Colonic mucosa (tissue), 4 donors: ENCODE data around the gene CHGA. TPM values are rescaled to one million over a fixed set of nuclear protein-coding genes. Genes with fewer than 3 reads are reported as not detected.

Experiments used
- DNase-seq: peaks from one replicate; pipeline ENCODE4 v3.0.0-alpha.2; 2020
- H3K27ac ChIP-seq: fragments of 200-600 bp; one replicate; pipeline ENCODE4 v1.8.0; 2021
- H3K27me3 ChIP-seq: fragments of 200-600 bp; one replicate; pipeline ENCODE4 v1.8.0; 2021
- H3K36me3 ChIP-seq: fragments of 200-600 bp; one replicate; pipeline ENCODE4 v1.8.0; 2021
- H3K4me1 ChIP-seq: fragments of 200-600 bp; one replicate; pipeline ENCODE4 v1.8.0; 2021; ENCODE audit warnings: mild to moderate bottlenecking
- H3K4me3 ChIP-seq: fragments of 200-600 bp; one replicate; pipeline ENCODE4 v1.8.0; 2021
- H3K9ac ChIP-seq, 2 donors: one replicate each; pipeline ENCODE4 v1.7.0; 2013; ENCODE audit warnings: control low read depth in 2 of 2, low read depth in 2 of 2, low read length in 2 of 2
- H3K9me3 ChIP-seq: fragments of 200-600 bp; one replicate; pipeline ENCODE4 v1.8.0; 2021
- intact Hi-C: fragments of 100-400 bp; cut with DNase I; formaldehyde crosslinking; loops from one replicate; pipeline ENCODE4 v1.14.1; 2022
- total RNA-seq, 2 donors: library from RNA; stranded (reverse); fragmentation: NEBNext Ultra II Directional in 1 of 2; extraction: Animal tissue kit (Norgen Biotek cat#: 25700) in 1 of 2; gene quantifications; one replicate each; pipeline ENCODE4 v1.2.1, GENCODE V29; 2021
- TF ChIP-seq, protein P1 (sequence below): fragments of 200-600 bp; IDR thresholded peaks from one replicate; pipeline ENCODE4 v1.8.0; 2022; ENCODE audit warnings: antibody characterized with exemption, mild to moderate bottlenecking
- donor health status: healthy.
- donor health status: DM: no; HTN: no; CAD: no.
- donor health status: DM: no; HTN: no; CAD: no.

Gene CHGA
- total RNA-seq, 2 donors from 2014 or later, result 137 to 326 TPM

DNA sequence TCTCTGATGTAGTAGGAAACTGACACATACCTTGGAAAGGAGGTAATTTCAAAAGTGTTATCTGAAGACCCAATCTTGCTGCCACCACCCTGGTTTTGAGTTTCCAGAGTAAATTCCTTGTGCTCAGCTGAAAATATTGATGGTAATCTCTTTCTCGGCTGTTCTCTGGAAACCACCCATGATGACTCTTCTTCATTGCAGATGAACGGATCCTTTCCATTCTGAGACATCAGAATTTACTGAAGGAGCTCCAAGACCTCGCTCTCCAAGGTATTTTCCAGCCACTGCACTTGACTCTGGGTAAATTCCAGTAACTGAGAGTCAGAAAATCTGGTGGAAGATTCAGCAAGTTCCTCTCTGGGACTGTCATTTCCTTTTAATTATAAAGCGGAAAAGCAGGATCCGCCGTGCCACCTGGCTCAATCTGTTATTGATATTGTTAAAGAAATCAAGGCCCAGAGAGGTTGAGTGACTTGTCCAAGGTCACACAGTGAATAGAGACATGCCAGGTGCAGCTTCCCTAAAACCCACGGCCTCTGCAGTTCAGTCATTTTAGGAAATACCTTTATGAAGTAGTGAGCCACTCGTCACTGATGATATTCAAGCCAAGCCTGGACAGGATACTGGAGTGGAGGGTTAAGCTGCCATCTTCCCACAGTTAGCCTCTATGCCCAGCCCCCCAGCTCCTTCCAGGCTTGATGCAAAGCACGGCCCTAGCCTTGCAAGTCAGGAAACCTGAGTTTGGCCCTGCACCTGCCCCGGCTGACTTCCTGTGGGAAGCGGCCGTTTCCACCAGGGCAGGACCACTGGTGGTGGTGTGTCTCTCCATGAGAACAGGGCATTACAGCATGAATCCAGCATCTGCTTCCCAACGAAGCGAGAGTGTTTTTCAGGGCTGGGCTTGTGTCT, 4.7 kb downstream of the CHGA start:
- intact Hi-C loops, result no loop called here
- TF ChIP-seq, protein P1, sequence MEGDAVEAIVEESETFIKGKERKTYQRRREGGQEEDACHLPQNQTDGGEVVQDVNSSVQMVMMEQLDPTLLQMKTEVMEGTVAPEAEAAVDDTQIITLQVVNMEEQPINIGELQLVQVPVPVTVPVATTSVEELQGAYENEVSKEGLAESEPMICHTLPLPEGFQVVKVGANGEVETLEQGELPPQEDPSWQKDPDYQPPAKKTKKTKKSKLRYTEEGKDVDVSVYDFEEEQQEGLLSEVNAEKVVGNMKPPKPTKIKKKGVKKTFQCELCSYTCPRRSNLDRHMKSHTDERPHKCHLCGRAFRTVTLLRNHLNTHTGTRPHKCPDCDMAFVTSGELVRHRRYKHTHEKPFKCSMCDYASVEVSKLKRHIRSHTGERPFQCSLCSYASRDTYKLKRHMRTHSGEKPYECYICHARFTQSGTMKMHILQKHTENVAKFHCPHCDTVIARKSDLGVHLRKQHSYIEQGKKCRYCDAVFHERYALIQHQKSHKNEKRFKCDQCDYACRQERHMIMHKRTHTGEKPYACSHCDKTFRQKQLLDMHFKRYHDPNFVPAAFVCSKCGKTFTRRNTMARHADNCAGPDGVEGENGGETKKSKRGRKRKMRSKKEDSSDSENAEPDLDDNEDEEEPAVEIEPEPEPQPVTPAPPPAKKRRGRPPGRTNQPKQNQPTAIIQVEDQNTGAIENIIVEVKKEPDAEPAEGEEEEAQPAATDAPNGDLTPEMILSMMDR, result no peak
- no peak for DNase-seq

GRCh38 chr14:92928258-92928629, 5.3 kb downstream of the CHGA start:
- Histone ChIP-seq H3K27ac (no peak overlapping the region), H3K9ac (no peak overlapping the region), H3K4me1 (no peaks in the 10 kb centered on the region), H3K9me3 (no peaks in the 10 kb centered on the region), H3K36me3 (no peaks in the 10 kb centered on the region), H3K27me3 (peaks cover 3% of the 10 kb centered on the region), H3K4me3 (no peak overlapping the region)
- TF ChIP-seq, protein P1, result no peak
- intact Hi-C loops, result no loop called here
- DNase-seq, result no peak

More for the DNA sequence above, 4.7 kb downstream of the CHGA start:
- Histone ChIP-seq H3K27me3 (peaks cover 9% of the 10 kb centered on the region), H3K27ac (no peak overlapping the region), H3K36me3 (no peaks in the 10 kb centered on the region), H3K4me1 (no peaks in the 10 kb centered on the region), H3K9me3 (no peaks in the 10 kb centered on the region), H3K9ac (peak overlapping the region in 1 of 2 donors; percentile 12), H3K4me3 (no peak overlapping the region)

- no peaks in the 10 kb centered on the region for H3K9me3 ChIP-seq
- no peaks in the 10 kb centered on the region for H3K36me3 ChIP-seq
- no peak overlapping the region for H3K9ac ChIP-seq
- no peak for DNase-seq
- no peaks in the 10 kb centered on the region for H3K4me1 ChIP-seq
- no peaks in the 10 kb centered on the region for H3K27me3 ChIP-seq
- H3K27ac ChIP-seq, result no peak overlapping the region
- no peak overlapping the region for H3K4me3 ChIP-seq
- TF ChIP-seq, protein P1, result no peak
- intact Hi-C loops, result no loop called here
Observed at GRCh38 chr14:92928961-92929688, 6.2 kb downstream of the CHGA start.

DNA sequence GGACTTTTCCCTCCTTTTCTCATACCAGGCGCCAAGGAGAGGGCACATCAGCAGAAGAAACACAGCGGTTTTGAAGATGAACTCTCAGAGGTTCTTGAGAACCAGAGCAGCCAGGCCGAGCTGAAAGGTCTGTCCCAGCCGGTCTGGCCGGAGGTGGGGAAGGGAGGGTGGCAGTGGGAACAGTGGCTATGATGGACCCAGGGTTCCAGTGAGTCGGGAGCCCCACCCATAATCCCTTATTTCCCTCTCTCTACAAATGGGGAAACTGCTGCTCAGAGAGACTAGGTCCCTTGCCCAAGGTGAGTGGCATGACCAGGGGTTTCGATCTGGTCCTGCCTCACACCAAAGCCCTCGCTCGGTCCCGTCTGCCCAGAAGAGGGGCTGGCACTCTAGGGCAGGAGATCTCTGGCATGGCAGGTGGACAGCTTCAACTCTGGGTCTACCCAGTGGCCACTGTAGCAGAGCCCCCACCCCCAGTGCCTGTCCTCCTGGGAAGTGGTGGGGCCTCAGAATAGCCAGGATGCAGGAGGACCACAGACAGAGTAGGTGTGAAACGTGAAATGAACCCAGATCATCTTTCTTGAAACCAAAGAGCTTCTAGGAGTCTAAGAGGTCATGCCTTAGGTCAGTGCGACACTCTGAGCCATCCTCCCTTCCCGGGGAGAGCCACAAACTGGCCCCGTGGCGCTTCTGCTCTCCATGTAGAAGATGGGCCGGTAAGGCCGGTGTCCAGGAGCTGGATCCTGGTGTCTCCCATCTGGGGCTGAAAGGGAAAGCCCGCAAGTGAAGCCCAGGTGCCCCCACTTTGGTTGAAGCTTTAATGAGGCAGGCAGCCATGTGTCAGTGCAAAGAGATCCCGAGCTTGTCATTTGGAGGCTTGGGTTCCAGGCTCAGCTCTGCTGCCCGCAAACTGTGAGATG, 7.0 kb downstream of the CHGA start:
- TF ChIP-seq, protein P1, result no peak
- no peaks in the 10 kb centered on the region for H3K27me3 ChIP-seq
- no peak overlapping the region for H3K27ac ChIP-seq
- no peaks in the 10 kb centered on the region for H3K9me3 ChIP-seq
- H3K4me3 ChIP-seq, result no peak overlapping the region
- no peak overlapping the region for H3K9ac ChIP-seq
- H3K36me3 ChIP-seq, result no peaks in the 10 kb centered on the region
- DNase-seq, result no peak
- no peaks in the 10 kb centered on the region for H3K4me1 ChIP-seq
- intact Hi-C loops, result no loop called here
